ENCODE measurements around the gene IQGAP2.
"Not testable (repeated sequence)": the region's sequence is repeated elsewhere in the genome, so short reads cannot be mapped to it uniquely, and the experiment has no call there.

The IQGAP2 gene

GRCh38 chr5:76415855-76416254 lies 12.8 kb downstream of the IQGAP2 start:
- DNase-seq = no peak

GRCh38 chr5:76419597-76420298 lies 16.7 kb downstream of the IQGAP2 start:
- DNase-seq = no peak

GRCh38 chr5:76422227-76422626 lies 19.1 kb downstream of the IQGAP2 start:
- peak; percentile 15 for DNase-seq

GRCh38 chr5:76422742-76423141 lies 19.7 kb downstream of the IQGAP2 start:
- no peak for DNase-seq

- peak; percentile 11 for DNase-seq
These were observed 22.1 kb downstream of the IQGAP2 start for GRCh38 chr5:76425146-76425545.

DNA sequence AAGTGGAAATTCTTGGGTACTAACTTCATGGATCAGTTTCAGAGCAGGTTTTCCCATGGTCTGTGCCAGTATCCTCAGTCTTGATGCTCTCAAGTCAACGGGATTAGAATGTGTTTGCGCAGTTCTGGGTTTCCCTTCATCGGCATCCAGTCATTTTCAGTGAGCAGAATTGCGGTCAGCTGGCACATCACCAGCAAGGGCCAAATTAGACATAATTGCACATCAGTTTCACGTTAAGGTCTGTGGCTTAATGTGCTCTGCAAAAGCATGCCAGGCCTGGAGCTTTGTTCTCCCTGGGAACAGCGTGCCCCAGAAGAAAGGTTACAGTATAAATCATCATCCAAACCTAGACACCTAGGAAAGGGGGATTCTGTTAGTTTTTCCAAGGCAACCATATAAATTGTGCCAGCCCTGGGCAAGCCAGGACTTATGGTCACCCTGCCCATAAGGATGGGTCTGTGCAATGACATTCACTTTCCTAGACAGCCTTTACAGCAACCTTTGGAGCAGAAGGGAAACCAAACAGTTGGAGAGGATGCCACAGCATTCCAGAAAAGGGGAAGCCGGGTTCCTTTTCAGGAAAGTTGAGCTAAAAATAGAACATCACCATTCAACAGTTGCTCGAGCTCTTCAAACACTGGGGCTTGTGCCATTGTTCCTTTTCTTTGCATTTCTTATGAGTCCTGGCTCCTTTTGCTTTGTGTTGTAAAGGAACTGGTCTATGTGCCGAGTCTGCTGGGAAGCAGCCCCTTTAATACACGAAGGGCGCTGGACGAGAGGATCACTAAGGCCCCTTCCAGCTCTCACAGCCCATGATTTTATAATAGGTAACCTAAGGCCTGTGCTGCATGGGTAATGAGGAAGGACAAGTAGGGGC lies 23.1 kb downstream of the IQGAP2 start:
- peak; percentile 43 for DNase-seq

GRCh38 chr5:76427206-76428140 lies 24.4 kb downstream of the IQGAP2 start:
- DNase-seq = peak; percentile 31

- not testable (repeated sequence) for DNase-seq
These were observed 25.5 kb downstream of the IQGAP2 start for GRCh38 chr5:76428550-76428949.

- no peak for DNase-seq
These were observed 30.2 kb downstream of the IQGAP2 start for GRCh38 chr5:76433261-76433660.

GRCh38 chr5:76437507-76437906 lies 34.4 kb downstream of the IQGAP2 start:
- not testable (repeated sequence) for DNase-seq

DNA sequence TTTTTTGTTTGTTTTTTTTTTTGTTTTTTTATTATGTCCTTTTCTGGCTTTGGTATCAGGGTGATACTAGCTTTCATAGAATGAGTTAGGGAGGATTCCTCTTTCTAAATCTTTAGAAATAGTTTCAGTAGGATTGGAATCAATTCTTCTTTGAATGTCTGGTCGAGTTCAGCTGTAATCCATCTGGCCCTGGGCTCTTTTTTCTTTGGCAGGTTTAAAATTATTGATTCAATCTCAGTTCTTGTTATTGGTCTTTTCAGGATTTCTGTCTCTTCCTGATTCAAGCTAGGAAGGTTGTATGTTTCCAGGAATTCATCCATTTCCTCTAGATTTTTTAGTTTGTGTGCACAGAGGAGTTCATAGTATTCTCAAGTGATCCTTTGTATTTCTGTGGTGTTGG lies 34.9 kb downstream of the IQGAP2 start:
- no peak for DNase-seq

- DNase-seq = no peak
These were observed 36.1 kb downstream of the IQGAP2 start for GRCh38 chr5:76439201-76439600.

GRCh38 chr5:76439929-76440328 lies 36.8 kb downstream of the IQGAP2 start:
- DNase-seq = no peak

DNA sequence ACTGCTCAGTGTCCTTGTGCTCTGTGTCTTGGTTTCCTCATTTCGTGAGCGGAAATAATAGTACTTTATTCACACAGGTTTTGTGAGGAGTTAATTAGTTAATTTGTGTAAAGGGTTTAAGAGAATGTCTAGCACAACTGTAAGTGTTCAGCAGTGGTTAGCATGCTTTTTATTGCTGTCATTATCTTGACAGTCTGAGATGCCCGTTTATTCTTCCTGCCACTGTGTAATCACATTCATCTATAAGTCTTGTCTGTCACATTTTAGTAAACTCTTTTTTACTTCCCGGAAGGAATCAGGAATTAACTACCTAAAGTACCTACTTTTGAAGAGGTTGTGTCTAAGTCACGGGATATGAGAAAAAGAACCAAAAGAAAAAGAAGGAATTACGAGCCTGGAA lies 38.0 kb downstream of the IQGAP2 start:
- DNase-seq = no peak

DNA sequence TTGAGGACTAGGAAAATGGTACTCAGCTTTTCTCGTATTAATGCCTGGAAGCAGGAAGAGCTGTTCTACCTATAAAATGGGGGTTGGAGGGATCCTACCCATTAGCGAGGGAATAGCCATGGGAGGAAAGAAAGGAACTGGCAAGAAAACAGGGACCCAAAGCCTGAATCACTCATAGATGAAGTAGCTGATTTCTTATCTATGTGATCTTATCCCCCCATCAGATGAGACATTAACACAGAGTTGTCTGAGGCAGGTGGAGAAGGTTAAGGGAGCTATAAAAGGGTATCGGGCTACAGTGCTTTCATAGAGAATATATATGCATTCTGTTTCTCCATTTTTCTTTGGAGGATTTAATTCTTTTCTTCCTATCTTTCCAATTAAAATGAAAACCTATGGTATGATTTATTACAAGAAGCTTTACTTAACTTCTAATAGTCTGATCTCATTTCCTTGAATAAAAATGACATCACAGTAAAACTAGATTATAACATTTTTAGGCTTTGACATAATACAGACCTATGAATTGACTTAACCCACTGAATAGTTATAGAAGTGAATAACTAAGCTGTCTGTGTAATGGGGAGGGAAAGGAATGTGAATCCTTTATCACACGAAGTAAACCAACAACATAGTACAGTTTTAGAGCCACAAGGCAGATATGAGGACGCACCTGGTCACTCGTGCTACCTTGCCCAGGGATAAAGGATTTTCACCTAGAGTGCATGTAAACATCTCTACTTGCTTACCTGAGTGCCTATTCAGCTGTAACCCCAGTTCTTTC lies 39.0 kb downstream of the IQGAP2 start:
- no peak for DNase-seq

DNA sequence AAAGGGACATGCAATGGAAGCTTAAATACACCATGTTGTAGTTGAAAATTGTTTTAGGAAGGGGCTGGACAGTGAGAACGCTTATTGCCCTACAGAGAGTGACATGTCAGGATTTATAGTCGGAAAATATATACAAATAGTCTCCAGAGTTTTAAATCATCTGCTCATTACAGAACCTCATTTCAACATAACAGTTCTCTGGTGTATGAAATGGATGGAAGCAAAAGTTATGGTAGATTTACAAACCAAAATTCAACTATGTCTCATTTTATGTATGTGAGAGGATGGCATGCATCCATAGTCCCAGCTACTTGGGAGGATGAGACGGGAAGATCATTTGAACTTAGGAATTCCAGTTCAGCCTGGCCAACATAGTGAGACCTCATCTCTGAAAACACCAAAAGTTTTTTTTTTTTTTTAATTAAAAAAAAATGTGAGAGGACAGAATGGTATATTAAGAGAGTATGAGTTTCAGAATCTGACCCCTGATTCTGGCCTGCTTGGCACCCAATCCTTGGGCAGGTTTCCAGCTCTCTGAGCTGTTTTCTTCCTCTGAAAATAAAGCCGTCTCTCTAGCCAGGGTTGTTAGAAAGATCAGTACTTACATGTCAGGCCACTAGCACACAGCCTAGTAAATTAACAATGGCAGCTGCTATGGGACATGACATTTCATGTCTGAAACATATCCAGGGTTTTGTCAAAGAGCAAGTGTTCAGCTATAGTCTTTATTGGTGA lies 40.1 kb downstream of the IQGAP2 start:
- no peak for DNase-seq

DNA sequence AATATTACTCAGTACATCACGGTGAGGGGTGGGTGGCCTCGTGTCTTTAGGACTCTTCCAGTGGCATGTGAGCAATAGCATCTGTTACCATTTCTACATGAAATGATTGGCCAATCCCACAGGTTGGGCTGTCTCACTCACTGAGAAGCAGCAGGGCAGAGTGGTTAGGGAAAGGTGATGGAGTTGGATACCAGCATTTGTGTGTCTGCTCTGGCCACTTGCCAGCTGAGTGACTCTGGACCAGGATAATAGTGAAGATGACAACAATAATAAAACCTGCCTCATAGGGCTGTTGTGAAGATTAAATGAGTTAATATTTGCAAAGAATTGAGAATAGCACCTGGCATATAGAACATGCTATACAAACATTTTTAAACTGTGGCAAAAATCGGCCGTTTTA lies 42.0 kb downstream of the IQGAP2 start:
- no peak for DNase-seq

- no peak for DNase-seq
These were observed 42.7 kb downstream of the IQGAP2 start for GRCh38 chr5:76445830-76446229.

DNA sequence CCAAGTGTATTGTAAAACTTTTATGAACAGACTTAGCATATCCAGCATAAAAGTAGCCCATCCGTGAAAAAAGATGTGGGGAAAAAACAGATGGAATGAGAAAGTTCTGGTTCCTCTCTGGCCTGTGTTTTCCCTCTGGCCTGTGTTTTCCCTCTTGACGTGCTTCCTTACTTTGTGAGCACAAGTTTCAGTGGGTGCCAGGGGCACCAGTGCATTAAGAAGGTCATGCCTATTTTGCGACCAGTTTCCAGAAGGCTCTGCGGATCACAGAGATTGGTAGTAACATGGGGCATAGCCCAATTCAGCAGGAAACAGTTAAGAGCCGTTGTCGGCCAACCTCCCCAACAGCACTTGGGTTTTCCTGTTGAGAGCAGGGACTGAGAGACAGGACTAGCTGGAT lies 43.7 kb downstream of the IQGAP2 start:
- no peak for DNase-seq

- DNase-seq = no peak
These were observed 46.5 kb downstream of the IQGAP2 start for GRCh38 chr5:76449606-76450005.

DNA sequence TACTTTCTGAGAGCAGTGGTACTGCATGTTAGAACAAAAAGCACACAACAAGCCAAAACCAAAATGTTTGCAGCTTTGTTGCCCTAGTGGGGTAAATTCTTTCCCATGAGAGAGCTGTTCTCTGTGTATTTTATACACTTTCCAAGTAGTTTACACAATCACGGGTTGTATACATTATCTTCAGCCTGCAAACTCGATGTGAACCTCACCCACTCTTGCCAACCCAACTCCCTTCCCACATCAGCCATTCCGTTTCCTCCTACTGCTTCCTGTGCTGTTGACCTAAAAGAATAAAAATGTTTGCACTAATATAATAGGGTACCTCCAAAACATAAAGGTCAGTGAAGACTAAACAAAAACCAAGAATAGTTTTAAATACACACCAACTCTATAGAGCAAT lies 47.0 kb downstream of the IQGAP2 start:
- DNase-seq = no peak
